Astrocyte (in vitro differentiated cells and primary cell): ENCODE data around the gene VIPR2. TPM values are rescaled to one million over a fixed set of nuclear protein-coding genes. Genes with fewer than 3 reads are reported as not detected.

Source experiments
- DNase-seq: peaks from one replicate; pipeline ENCODE4 v3.0.0-alpha.2; 2010; ENCODE audit warnings: low read depth
- FAIRE-seq: peaks from 2 replicates; lab custom pipeline; 2011; peaks lifted over from hg19 to GRCh38; lab: Jason Lieb, UNC
- H2AFZ ChIP-seq: 2 replicates; pipeline ENCODE4 v1.6.0; 2012; ENCODE audit warnings: low read depth, low read length, inconsistent platforms
- H3K27ac ChIP-seq: 2 replicates; pipeline ENCODE4 v1.5.1; 2011; ENCODE audit warnings: low read depth, low read length, inconsistent platforms
- H3K27me3 ChIP-seq: 2 replicates; pipeline ENCODE4 v1.6.0; 2011; ENCODE audit warnings: low read length, inconsistent platforms; ENCODE audit not compliant: insufficient read depth
- H3K36me3 ChIP-seq: 2 replicates; pipeline ENCODE4 v1.5.1; 2011; ENCODE audit warnings: low read length, inconsistent platforms; ENCODE audit not compliant: insufficient read depth
- H3K4me1 ChIP-seq: 2 replicates; pipeline ENCODE4 v1.5.1; 2011; ENCODE audit warnings: low read length, inconsistent platforms; ENCODE audit not compliant: insufficient read depth
- H3K4me2 ChIP-seq: 2 replicates; pipeline ENCODE4 v1.6.0; 2012; ENCODE audit warnings: low read length, inconsistent platforms
- H3K4me3 ChIP-seq: 2 replicates; pipeline ENCODE4 v1.5.1; 2011; ENCODE audit warnings: low read depth, mild to moderate bottlenecking, low read length, inconsistent platforms; ENCODE audit not compliant: insufficient read depth
- H3K79me2 ChIP-seq: 2 replicates; pipeline ENCODE4 v1.6.0; 2012; ENCODE audit warnings: mild to moderate bottlenecking, low read length, inconsistent platforms; ENCODE audit not compliant: insufficient read depth
- H3K9ac ChIP-seq: 2 replicates; pipeline ENCODE4 v1.6.0; 2012; ENCODE audit warnings: mild to moderate bottlenecking, low read length, inconsistent platforms
- H3K9me3 ChIP-seq: 2 replicates; pipeline ENCODE4 v1.5.1; 2012; ENCODE audit warnings: low read depth, mild to moderate bottlenecking, low read length, inconsistent platforms; ENCODE audit not compliant: insufficient read depth
- H4K20me1 ChIP-seq: 2 replicates; pipeline ENCODE4 v1.6.0; 2012; ENCODE audit warnings: low read length, inconsistent platforms; ENCODE audit not compliant: insufficient read depth
- H3K27ac Mint-ChIP-seq: one replicate; pipeline ENCODE4 v1.8.0; 2021; ENCODE audit warnings: mild to moderate bottlenecking, mixed read lengths; ENCODE audit not compliant: unreplicated experiment
- H3K27me3 Mint-ChIP-seq: one replicate; pipeline ENCODE4 v1.8.0; 2021; ENCODE audit warnings: low read depth, mixed read lengths; ENCODE audit not compliant: unreplicated experiment
- H3K36me3 Mint-ChIP-seq: one replicate; pipeline ENCODE4 v1.8.0; 2021; ENCODE audit warnings: low read depth, mixed read lengths; ENCODE audit not compliant: unreplicated experiment
- H3K4me1 Mint-ChIP-seq: one replicate; pipeline ENCODE4 v1.8.0; 2021; ENCODE audit warnings: low read depth, mixed read lengths; ENCODE audit not compliant: unreplicated experiment
- H3K4me3 Mint-ChIP-seq: one replicate; pipeline ENCODE4 v1.8.0; 2021; ENCODE audit warnings: mild to moderate bottlenecking, moderate library complexity, mixed read lengths; ENCODE audit not compliant: unreplicated experiment
- H3K9me3 Mint-ChIP-seq: one replicate; pipeline ENCODE4 v1.8.0; 2021; ENCODE audit warnings: mild to moderate bottlenecking, mixed read lengths; ENCODE audit not compliant: unreplicated experiment
- EZH2 ChIP-seq: IDR thresholded peaks from 2 replicates; pipeline ENCODE4 v1.6.1; 2012; ENCODE audit warnings: mild to moderate bottlenecking, low read length, inconsistent platforms; ENCODE audit not compliant: insufficient read depth
- total RNA-seq: library from RNA; stranded (reverse); gene quantifications from 2 replicates; pipeline ENCODE4 v1.2.1, GENCODE V29; 2021
- TF ChIP-seq, protein P1 (sequence below): IDR thresholded peaks from 2 replicates; pipeline ENCODE4 v1.5.1; 2011; ENCODE audit warnings: low read depth, mild to moderate bottlenecking, inconsistent platforms, low read length, moderate library complexity; ENCODE audit not compliant: insufficient read depth

VIPR2 gene
- total RNA-seq, 1 donor from 2014 or later = 0.68 TPM

DNA sequence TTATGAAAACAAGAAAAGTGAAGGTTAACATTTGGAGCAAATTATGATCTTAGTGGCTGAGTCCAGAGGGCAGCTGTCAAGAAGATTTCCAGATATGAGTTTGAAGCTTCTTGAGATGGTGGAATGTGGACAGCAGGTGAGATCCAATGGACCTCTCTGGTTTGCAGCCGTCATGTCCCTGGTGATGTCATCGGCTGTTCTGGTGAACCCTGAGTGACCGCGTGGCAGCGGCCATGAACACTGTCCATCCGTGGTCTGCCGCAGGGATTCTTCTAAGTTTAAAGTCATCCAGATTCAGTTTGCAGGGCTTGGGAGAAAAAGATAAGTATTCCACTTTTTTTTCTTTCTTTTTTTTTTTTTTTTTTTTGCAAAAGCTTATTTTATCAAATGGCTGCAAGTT is 15.8 kb upstream of the VIPR2 start:
- H3K4me1 Mint-ChIP-seq = no peaks in the 10 kb centered on the region
- TF ChIP-seq EZH2 = no peak
- TF ChIP-seq, protein P1, sequence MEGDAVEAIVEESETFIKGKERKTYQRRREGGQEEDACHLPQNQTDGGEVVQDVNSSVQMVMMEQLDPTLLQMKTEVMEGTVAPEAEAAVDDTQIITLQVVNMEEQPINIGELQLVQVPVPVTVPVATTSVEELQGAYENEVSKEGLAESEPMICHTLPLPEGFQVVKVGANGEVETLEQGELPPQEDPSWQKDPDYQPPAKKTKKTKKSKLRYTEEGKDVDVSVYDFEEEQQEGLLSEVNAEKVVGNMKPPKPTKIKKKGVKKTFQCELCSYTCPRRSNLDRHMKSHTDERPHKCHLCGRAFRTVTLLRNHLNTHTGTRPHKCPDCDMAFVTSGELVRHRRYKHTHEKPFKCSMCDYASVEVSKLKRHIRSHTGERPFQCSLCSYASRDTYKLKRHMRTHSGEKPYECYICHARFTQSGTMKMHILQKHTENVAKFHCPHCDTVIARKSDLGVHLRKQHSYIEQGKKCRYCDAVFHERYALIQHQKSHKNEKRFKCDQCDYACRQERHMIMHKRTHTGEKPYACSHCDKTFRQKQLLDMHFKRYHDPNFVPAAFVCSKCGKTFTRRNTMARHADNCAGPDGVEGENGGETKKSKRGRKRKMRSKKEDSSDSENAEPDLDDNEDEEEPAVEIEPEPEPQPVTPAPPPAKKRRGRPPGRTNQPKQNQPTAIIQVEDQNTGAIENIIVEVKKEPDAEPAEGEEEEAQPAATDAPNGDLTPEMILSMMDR = no peak
- no peak for FAIRE-seq

DNA sequence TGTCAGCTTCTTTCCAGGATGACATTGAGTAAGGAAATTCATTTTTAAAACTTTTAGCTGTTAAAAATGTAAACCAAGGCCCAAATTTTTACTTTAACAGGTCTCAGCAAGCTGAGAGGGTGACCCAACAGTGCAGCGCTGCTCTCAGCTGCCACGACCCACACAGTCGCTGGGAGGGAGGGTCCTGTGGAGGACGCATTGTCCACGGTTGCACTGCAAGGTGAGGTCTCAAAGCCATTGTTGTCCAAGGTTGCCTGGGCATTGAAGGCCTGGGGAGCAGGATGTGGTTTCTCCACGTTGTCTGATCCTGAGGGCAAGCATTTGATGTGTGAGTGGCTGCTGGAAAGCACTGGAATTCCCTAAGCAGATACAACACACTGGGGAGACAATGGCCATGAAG is 15.1 kb upstream of the VIPR2 start:
- peaks cover 4% of the 10 kb centered on the region for H3K9me3 Mint-ChIP-seq
- H3K4me1 Mint-ChIP-seq = no peaks in the 10 kb centered on the region
- Histone ChIP-seq H2AFZ (no peak overlapping the region), H3K27ac (no peak overlapping the region), H3K4me2 (no peak overlapping the region), H3K79me2 (no peaks in the 10 kb centered on the region), H3K4me1 (no peaks in the 10 kb centered on the region), H3K4me3 (no peak overlapping the region), H3K27me3 (no peaks in the 10 kb centered on the region), H3K9ac (no peak overlapping the region), H3K9me3 (peaks cover 3% of the 10 kb centered on the region), H3K36me3 (no peaks in the 10 kb centered on the region), H4K20me1 (no peaks in the 10 kb centered on the region)
- no peak for DNase-seq
- no peak for FAIRE-seq
- no peak overlapping the region for H3K27ac Mint-ChIP-seq
- peaks cover 23% of the 10 kb centered on the region for H3K27me3 Mint-ChIP-seq
- TF ChIP-seq, protein P1 = no peak
- no peak for TF ChIP-seq EZH2
- H3K36me3 Mint-ChIP-seq = no peaks in the 10 kb centered on the region
- no peak overlapping the region for H3K4me3 Mint-ChIP-seq

More for the DNA sequence above, 15.8 kb upstream of the VIPR2 start:
- Histone ChIP-seq H3K27me3 (no peaks in the 10 kb centered on the region), H3K4me1 (no peaks in the 10 kb centered on the region), H4K20me1 (no peaks in the 10 kb centered on the region), H3K9me3 (peaks cover 5% of the 10 kb centered on the region), H3K9ac (no peak overlapping the region), H3K4me2 (no peak overlapping the region), H3K36me3 (no peaks in the 10 kb centered on the region), H3K4me3 (no peak overlapping the region), H2AFZ (no peak overlapping the region), H3K79me2 (no peaks in the 10 kb centered on the region), H3K27ac (no peak overlapping the region)
- H3K27me3 Mint-ChIP-seq = peaks cover 23% of the 10 kb centered on the region
- H3K27ac Mint-ChIP-seq = no peak overlapping the region
- H3K4me3 Mint-ChIP-seq = no peak overlapping the region
- H3K36me3 Mint-ChIP-seq = no peaks in the 10 kb centered on the region
- peaks cover 4% of the 10 kb centered on the region for H3K9me3 Mint-ChIP-seq
- no peak for DNase-seq

DNA sequence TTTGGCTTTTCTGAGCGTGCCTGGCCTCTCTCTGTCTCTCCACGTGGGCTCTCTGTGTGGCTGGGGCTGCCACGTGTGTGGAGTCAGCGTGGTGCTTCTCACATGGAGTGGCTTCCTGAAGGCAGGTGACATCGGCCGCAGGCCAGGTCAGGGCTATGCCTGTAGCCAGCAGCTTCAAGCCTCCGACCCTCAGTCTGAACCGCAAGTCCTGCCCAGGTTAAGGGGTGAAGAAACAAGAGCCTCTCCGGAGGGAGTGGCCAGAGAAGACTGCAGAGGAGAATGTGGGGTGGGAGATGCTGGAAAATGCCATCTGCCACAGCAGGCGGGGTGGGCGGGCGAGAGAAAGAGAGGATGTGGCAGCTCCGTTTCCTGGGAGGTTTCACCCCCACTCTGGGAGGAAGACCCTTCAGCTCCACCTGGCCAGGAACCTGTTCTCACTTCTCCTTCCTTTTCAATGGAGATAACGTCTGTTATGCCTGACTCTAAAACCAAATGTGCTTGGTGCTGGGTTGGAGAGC is 14.3 kb upstream of the VIPR2 start:
- no peaks in the 10 kb centered on the region for H3K79me2 ChIP-seq
- no peak for TF ChIP-seq EZH2
- TF ChIP-seq, protein P1 = no peak
- no peaks in the 10 kb centered on the region for H3K4me1 Mint-ChIP-seq
- H3K9me3 ChIP-seq = peaks cover 3% of the 10 kb centered on the region
- H3K4me3 Mint-ChIP-seq = no peak overlapping the region
- no peaks in the 10 kb centered on the region for H4K20me1 ChIP-seq
- H3K9me3 Mint-ChIP-seq = peaks cover 4% of the 10 kb centered on the region
- FAIRE-seq (no peak), DNase-seq (no peak)
- no peaks in the 10 kb centered on the region for H3K36me3 Mint-ChIP-seq
- H3K4me1 ChIP-seq = no peaks in the 10 kb centered on the region
- no peak overlapping the region for H3K4me3 ChIP-seq
- no peak overlapping the region for H3K9ac ChIP-seq
- no peak overlapping the region for H2AFZ ChIP-seq
- no peak overlapping the region for H3K27ac ChIP-seq
- peaks cover 25% of the 10 kb centered on the region for H3K27me3 Mint-ChIP-seq
- no peaks in the 10 kb centered on the region for H3K36me3 ChIP-seq
- no peak overlapping the region for H3K4me2 ChIP-seq
- no peak overlapping the region for H3K27ac Mint-ChIP-seq
- no peaks in the 10 kb centered on the region for H3K27me3 ChIP-seq
